Inferior parietal cortex (tissue), 1 donor: Measurements from ENCODE around the gene ZNF266.

Source experiments
- DNase-seq: peaks from one replicate; pipeline ENCODE4 v3.0.0-alpha.2; 2016; ENCODE audit errors: extremely low spot score

The ZNF266 gene

DNA sequence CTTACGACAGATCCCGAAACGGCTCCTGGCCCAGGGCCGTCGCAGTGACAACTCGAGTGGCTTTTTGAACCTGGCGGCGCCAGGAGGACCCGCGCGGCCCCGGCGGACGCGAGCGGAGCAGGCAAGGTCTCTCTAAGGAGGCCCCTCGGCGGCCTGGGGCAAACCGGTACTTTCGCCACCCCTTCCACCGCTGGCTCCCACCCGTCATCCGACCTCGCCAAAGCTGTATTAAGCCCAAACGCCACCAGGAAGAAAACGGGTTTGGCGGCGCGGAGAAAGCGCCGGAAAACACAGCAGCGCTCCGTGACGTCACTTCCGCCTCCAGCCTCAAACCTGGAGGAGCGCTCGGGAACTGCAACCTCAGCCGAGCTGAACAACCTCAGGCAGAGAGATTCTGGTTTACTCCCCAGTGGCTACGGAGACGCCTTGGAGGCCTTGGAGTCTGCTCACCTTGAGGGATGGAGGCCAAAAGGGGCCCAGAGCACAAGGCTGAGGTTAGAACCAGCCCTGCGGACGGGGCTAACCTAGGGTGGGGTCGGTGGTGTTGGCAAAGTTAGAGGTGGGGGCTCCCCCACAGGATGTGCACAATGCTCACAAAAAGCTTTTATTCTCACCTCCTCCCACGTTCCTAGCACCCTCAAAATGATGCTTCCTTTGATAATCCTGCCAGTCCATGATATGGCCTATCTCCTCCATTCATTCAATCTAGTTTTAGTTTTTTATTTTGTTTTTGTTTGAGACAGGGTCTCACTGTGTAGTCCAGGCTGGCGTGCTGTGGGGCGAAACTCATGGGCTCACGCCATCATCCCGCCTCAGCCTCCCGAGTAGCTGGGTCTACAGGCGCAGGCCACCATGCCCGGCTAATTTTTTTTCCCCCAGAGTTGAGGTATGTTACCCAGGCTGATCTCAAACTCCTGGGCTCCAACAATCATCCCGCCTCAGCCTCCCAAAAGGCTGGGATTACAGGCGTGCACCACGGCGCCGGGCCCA, at the start of gene ZNF266:
ZNF266 (minus strand) TSS at position 295 of the 990 bp plus-strand sequence. CDS start 15,484 bp downstream, outside the sequence.
- peak; percentile 90 for DNase-seq

DNA sequence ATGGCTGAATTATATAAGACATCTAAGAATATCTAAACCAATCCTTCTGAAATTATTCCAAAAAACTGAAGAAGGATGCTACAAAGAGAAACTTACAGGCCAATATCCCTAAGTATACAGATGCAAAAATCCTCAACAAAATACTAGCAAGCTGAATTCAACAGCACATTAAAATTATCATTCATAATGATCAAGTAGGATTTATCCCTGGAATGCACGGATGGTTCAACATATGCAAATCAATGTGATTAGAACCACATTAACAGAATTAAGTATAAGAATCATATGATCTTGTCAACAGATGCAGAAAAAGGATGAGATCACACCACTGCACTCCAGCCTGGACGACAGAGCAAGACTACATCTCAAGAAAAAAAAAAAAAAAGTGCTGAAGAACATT, 49.8 kb upstream of the ZNF266 start:
- DNase-seq = no peak

DNA sequence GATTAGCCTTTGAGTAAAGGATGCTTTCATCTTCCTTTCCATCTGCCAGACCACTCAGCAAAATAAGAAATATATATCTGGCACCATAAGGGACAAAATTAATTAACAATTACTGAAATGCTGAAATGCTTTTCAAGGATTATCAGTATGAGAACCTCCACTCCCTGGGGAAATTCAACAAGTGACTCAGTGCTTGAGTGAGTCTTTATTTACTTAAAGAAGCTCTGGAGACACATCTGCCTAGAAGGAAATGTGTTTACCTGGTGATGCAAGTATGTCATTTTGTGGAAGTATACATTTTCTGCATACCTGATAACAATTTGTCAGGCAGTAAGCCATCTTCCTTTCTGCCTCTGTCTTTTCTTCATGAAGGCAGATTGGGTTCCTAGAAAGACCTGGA, 39.6 kb upstream of the ZNF266 start:
- DNase-seq = no peak

DNA sequence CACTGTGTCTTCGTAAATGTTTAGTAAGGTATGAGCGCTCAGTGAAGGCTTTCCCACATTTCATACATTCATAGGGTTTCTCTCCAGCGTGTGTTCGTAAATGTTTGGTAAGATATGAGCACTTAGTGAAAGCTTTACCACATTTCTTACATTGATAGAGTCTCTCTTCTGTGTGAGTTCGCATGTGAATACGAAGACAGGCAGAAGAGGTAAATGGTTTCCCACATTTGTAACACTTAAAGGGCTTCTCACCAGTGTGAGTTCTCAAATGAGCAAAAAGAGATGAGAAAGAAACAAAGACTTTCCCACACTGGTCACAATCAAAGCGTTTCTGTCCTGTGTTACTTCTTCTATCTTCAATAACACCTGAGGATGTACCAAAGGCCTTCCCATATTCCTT, 31.8 kb upstream of the ZNF266 start:
- no peak for DNase-seq

DNA sequence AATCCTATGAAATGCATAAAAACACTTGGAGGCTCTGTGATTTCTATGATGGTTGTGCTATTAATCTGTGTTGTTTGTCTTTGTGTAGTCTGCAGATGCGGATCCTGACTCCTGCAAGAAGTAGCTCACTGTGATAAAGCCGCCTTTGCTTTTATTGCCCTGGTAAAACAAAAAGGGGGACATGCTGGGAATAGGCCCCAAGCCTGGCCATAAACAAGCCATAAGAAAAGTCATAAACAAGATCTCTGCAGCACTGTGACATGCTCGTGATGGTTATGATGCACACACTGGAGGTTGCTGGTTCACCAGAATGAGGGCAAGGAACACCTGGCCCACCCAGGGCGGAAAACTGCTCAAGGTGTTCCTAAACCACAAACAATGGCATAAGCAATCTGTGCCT, 26.6 kb upstream of the ZNF266 start:
- DNase-seq = no peak

DNA sequence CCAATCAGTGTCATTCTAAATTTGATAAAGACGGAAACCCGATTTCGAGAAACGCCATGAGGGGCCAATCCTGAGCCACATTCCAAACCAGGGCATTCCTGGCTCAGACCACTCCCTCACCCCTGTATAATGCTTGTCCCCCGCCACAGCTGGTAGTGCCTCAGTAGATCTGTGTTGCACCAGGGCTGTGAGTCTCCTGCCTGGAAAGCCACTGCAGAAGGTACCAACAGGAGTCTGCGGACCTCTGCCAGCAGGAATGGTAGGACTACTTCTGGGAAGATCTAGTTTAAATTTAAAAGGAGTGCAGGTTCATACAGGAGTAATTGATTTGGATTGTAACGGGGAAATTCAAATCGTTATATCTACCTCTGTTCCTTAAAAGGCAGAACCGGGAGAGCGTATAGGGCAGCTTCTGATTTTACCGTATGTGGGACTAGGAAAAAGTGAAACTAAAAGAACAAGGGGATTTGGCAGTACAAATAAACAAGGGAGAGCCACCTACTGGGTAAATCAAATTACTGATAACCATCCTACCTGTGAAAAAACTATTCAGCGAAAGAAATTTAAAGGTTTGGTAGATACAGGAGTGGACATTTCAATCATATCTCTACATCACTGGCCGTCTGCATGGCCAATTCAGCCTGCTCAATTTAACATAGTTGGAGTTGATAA, 20.8 kb upstream of the ZNF266 start:
- DNase-seq = no peak

DNA sequence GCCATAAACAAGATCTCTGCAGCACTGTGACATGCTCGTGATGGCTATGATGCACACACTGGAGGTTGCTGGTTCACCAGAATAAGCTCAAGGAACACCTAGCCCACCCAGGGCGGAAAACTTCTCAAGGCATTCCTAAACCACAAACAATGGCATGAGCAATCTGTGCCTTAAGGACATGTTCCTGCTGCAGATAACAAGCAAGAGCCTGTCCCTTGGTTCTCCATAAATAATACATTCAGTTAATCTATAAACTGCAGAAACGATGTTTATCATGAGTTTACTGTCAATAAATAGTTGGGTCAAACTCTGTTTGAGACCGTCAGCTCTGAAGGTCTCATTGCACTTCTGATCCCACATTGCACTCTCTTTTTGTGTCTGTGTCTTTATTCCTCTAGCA, 18.6 kb upstream of the ZNF266 start:
- no peak for DNase-seq

DNA sequence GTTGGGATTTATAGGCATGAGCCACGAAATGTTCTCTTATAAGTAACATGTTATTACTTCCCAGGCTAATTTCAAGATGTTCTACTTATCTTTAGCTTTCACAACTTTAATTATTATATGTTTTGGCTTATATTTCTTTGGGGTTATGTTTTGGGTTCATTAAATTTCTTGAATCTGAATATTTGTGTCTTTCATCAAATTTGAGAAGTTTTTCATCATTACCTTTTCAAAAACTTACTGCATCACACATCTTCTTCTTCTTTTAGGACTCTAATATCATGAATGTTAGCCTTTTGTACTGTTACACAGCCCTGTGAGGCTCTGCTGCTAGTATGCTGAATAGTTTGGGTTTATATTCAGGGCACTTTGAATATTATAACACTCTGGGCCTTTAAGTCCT, 9.7 kb upstream of the ZNF266 start:
- DNase-seq = no peak

DNA sequence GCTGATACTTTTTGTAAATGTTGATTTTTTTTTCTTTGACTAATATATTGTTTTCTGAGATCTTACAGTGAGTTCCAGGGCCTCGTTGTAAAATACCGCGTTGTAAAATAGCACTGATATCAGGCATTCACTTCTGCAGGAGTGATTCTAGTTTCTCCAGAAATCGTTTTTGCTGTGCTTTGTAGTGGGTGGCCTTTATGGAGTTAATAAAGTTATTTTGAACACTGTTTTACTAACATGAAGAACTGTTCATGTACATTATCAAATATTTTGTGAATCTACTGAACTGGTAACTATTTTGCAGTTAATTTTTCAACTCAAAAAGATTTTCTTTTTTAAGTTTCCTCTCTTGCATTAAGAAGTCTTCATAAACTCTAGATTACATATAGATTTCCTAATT, 985 bp upstream of the ZNF266 start:
- DNase-seq = no peak

DNA sequence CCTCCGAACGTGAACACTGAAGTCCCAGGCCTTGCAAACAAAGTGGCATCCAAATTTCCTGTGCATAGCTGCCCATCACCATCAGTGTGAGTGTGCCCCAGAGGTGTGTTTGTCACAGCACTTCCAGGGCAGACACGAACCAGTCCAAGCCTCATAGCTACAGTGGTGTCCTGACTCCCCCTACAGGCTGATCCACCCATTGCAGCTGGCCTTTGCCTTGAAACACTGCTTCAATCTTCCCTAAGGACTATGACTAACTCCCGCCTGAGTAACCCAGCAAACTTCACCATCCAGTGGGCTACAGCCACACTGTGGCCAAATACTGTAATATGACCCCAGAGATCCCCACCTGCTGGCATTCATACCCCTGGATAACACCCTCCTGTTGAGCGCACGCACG, 3.9 kb downstream of the ZNF266 start:
- no peak for DNase-seq

DNA sequence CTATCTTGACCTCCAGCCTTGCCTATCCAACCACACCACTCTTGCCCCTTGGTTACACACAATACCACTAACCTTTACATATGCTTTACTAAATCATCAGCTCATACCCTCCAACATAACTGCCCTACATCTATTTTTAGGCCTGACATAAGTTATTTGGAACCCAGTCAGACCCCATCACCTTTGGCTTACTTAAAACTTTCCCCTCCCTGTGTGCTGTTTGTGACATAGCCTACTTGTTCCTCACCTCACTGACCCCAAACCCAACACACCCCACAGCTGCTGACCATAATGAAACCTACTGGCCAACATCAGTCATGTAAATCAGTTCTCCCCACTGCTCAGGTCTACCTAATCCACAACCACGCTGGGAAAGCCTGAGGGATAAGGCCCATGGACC, 4.9 kb downstream of the ZNF266 start:
- no peak for DNase-seq

DNA sequence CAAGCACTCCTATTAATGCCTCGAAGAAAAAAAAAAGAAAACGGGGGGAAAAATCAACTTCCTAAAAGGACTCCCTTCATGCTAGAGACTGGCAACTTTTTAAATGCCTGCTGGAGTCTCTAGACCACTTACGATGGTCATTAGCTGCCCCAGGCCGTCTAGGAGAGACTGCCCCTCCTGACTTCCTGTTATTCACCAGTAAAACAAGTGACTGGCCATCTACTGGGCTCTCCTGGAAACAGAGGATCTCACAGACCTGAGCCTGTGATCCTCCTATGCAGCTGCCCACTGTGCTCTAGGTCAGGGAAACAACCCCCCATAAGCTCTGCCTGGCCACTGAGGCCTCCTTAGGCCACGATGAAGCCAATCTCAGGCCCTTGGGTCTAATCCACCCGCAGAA, 7.4 kb downstream of the ZNF266 start:
- no peak for DNase-seq

DNA sequence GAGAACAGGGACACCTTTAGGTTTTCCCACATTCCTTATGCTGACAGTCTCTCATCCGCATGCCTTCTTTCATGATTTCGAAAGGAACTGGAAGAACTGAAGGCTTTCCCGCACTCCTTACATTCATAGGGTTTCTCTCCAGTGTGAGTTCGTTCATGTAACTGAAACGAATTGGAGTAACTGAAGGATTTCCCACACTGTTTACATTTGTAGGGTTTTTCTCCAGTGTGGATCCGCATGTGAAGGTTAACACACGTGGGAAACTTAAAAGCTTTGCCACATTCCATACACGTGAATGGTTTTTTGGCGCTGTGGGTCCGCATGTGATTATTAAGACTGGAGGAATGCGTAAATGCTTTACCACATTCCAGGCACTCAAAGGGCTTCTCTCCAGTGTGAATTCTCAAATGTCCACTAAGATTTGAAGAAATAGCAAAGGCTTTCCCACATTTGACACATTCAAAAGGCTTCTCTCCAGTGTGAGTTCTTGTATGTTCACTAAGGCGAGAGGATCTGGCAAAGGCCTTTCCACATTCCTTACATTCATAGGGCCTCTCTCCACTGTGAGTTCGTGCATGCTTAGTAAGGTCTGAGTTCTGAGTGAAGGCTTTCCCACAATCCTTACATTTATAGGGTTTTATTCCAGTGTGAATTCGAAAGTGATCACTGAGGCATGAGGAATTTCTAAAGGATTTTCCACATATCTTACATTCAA, 22.0 kb downstream of the ZNF266 start:
- DNase-seq = no peak

DNA sequence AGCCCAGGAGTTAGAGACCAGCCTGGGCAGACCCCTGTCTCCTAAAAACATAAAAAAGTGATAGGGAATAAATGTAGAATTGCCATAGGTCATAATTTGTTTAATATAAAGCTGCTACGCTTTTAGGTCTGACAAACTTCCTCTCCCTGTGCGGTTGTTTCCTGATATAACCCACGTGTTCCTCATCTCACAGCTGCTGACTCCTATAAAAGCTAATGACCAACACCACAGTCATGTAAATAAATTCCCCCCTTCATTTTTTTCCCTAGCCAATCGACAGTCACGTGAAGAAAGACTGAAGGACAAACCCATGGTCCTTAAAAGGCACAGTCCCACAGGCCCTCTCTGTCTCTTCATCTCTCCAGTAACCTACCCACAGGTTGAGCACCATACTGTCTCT, 27.5 kb downstream of the ZNF266 start:
- DNase-seq = no peak

DNA sequence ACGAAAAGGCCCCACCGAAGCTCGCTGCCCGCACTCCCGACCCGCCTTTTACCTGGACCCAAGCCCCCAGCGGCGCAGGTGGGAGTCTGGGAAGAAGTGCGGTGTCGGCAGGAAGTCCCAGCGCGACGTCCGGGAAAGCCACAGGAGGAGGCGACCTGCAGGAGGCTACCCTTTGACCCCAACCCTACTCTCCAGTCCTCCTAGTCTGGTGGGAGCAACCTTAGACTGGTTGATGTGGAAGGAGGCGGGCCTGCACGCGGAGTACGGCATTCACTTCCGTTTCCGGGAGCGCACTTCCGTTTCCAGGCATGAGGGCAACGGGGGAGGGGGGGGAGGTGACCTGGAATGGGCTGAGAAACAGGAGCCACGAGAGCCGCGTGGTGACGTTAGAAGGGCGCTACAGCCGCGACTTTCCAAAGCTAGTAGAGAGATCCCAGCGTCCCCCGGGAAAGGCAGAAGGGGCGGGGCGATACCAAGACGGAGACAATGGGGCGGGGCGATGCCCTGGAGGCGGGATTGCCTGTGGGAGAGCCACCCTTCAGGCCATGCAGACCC, 28.5 kb downstream of the ZNF266 start:
- peak; percentile 8 for DNase-seq

DNA sequence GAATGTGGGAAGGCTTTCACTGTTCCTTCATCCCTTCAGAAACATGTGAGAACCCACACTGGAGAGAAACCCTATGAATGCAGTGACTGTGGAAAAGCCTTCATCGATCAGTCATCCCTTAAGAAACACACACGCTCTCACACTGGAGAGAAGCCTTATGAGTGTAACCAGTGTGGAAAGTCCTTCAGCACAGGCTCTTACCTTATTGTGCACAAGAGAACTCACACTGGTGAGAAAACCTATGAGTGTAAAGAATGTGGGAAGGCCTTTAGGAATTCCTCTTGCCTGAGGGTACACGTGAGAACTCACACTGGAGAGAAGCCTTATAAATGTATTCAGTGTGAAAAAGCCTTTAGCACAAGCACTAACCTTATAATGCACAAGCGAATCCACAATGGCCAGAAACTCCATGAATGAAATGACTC, 54.0 kb downstream of the ZNF266 start:
- DNase-seq = no peak

DNA sequence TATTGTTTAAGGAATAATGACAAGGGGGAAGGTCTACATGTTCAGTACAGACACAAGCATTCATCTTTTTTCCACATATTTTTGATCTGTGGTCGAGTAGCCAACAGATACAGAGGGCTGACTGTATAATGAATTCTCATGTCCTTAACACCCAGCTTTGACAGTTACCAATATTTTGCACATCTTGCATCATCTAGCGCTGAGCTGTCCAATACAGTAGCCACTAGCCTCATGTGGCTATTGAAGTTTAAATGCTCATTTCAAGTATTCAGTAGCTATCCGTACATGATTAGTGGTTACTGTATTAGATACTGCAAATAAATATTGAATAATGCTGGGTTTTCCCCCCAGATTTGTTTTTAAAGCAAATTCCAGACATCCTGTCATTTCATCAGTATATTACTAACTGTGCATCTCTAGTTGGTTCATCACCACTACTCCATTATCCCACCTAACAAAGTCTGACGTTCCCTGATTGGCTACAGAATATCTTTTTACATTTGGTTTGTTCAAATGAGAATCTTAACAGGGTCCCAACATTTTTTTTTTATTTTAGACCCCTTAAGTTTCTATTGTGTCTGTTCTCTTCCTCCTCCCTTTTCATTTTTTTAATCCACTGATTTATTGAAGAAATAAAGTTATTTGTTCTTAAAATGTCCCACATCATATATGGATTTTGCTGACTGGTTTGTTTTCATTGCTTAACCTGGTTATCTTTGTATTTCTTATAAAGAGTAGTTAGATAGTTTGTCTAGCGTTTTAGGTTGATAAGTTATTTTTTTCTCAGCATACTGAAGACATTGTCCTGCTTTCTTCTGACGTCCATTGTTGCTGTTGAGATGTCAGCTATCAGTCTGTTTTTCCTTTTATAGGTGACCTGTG, 64.4 kb downstream of the ZNF266 start:
- no peak for DNase-seq

DNA sequence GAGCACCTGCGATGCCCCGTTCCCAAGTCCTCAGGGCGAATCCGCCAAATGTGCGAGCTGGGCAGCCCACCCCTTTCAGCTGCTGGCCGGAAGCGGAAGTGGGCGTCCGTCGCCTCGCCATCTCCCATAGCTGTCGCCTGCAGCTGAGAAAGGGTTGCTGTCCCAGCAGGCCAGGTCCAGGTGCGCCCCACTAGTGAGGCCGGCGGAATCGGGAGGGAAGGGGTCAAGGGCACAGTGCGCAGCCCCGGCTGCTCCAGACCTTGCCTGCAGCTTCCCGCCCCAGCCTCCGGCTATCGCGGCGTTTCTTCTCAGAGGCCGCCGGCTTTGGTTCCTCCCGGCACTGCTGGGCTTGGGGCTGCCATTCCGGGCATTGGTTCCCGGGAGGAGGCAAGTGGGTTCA, 72.5 kb downstream of the ZNF266 start, which contains the start of gene ZNF177:
ZNF177 (plus strand) TSS at position 109 of the 400 bp plus-strand sequence. CDS start 15,299 bp downstream, outside the sequence.
- DNase-seq = peak; percentile 8
